Stomach (tissue), 4 donors: Measurements from ENCODE around the gene FLII.

ENCODE experiments used
- POLR2AphosphoS5 ChIP-seq, 3 donors: sonication (generic); formaldehyde crosslinking; IDR thresholded peaks; one replicate each; pipeline ENCODE4 v1.6.1; 2016; ENCODE audit warnings: antibody characterized with exemption in 3 of 3
- TF ChIP-seq, protein P1 (sequence below), 7 experiments: fragments of 450-650 bp in 4 of 7; fragments of 200-600 bp in 3 of 7; sonication (generic) in 3 of 7; IDR thresholded peaks; one replicate each; pipeline ENCODE4 v1.5.1; 2016 to 2019; ENCODE audit warnings: antibody characterized with exemption in 7 of 7, control low read depth in 2 of 7, mild to moderate bottlenecking in 1 of 7

GRCh38 chr17:18285296-18285695 is 26.8 kb upstream of the FLII start:
- TF ChIP-seq, protein P1, sequence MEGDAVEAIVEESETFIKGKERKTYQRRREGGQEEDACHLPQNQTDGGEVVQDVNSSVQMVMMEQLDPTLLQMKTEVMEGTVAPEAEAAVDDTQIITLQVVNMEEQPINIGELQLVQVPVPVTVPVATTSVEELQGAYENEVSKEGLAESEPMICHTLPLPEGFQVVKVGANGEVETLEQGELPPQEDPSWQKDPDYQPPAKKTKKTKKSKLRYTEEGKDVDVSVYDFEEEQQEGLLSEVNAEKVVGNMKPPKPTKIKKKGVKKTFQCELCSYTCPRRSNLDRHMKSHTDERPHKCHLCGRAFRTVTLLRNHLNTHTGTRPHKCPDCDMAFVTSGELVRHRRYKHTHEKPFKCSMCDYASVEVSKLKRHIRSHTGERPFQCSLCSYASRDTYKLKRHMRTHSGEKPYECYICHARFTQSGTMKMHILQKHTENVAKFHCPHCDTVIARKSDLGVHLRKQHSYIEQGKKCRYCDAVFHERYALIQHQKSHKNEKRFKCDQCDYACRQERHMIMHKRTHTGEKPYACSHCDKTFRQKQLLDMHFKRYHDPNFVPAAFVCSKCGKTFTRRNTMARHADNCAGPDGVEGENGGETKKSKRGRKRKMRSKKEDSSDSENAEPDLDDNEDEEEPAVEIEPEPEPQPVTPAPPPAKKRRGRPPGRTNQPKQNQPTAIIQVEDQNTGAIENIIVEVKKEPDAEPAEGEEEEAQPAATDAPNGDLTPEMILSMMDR (IDR thresholded peaks at IDR 0.05) = no peak
- TF ChIP-seq POLR2AphosphoS5 (IDR thresholded peaks at IDR 0.05) = no peak
